HG02763 (cell line): ENCODE data around the gene CD226.

Experiments
- ATAC-seq: cut with Tn5 transposase; IDR thresholded peaks from one replicate; pipeline ENCODE4 v1.9.1; 2021; ENCODE audit warnings: mild to moderate bottlenecking, moderate library complexity; ENCODE audit not compliant: unreplicated experiment

CD226 gene

DNA sequence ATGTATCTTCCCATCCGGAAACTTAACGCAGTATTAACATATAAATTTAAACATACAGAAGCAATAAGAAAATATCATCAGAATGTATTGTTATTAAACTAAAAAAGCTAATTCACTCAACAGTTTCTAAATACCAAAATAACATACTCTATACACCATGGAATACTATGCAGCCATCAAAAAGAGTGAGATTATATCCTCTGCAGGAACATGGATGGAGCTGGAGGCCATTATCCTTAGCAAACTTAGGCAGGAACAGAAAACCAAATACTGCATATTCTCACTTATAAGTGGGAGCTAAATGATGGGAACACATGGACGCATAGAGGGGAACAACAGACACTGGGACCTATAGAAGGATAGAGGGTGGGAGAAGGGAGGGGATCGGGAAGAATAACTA lies 127.1 kb downstream of the CD226 start:
- ATAC-seq, result no peak

GRCh38 chr18:69819460-69819859 lies 128.2 kb downstream of the CD226 start:
- no peak for ATAC-seq

DNA sequence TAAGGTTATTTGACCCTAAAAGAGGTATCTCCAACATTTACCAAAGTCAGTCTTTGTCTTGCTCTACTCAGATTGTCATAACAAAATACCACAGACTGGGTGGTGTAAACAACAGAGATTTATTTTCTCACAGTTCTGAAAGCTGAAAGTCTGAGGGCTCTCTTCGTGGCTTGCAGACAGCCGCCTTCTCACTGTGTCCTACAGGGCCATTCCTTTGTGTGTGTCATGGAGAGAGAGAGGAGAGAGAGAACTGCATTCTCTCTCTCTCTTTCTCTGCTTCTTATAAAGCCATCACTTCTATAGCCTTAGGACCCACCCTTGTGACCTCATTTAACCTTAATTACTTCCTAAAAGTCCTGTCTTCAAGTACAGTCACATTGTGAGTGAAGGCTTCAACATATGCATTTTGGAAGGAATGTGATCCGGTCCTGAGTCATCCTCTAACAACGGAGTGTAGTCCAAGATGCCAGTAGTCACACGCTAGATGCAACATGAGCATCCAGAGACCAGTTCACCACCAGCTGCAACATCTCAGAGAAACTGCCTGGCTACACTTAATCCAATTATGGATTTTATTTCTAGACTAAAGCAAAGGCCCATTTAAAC lies 130.2 kb downstream of the CD226 start:
- ATAC-seq, result no peak

- no peak for ATAC-seq
Observed at GRCh38 chr18:69814861-69815385, 132.8 kb downstream of the CD226 start.

DNA sequence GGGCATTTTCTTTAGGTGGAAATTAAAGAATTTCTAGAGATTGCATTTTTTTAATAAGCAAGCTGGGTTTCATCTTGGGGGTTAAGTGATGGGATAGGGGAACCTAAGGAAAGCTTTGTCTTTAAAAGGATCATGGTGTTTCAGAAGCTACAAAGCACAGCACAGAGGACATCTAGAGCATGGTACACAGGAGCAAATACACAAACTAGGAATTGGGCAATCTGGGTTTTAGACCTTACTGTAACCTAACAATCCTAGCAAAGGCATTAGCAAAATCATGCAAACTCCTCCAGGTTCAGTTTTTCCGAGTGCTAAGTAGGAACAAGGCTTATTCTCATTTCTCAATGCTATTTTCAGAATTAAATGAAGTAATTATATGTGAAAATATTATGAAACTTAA lies 134.1 kb downstream of the CD226 start:
- ATAC-seq, result no peak

- ATAC-seq, result no peak
Observed at GRCh38 chr18:69808399-69808798, 139.3 kb downstream of the CD226 start.

GRCh38 chr18:69804776-69805501 lies 142.7 kb downstream of the CD226 start:
- no peak for ATAC-seq
